Esophagus squamous epithelium (tissue), 5 donors: ENCODE measurements around the gene PRKAB1. TPM values are rescaled to one million over a fixed set of nuclear protein-coding genes. Genes with fewer than 3 reads are reported as not detected.

ENCODE experiments used
- DNase-seq: peaks from one replicate; lab custom pipeline; 2025; lab: John Stamatoyannopoulos, UW
- H3K27ac ChIP-seq, 4 donors: fragments of 200-600 bp; sonication (generic); one replicate each; pipeline ENCODE4 v1.5.1; 2016 to 2019; ENCODE audit warnings: mild to moderate bottlenecking in 1 of 4
- H3K27me3 ChIP-seq, 4 donors: fragments of 200-600 bp; sonication (generic); 1 replicate in 3 of 4; 2 replicates in 1 of 4; pipeline versions ENCODE4 v1.5.1 to v1.6.0; 2017 to 2021; ENCODE audit warnings: antibody characterized with exemption in 1 of 4
- H3K36me3 ChIP-seq, 3 donors: fragments of 200-600 bp; sonication (generic); one replicate each; pipeline ENCODE4 v1.5.1; 2016 to 2019
- H3K4me1 ChIP-seq, 3 donors: fragments of 200-600 bp; sonication (generic); one replicate each; pipeline ENCODE4 v1.5.1; 2017 to 2019
- H3K4me3 ChIP-seq, 4 donors: fragments of 200-600 bp; sonication (generic); 1 replicate in 3 of 4; 2 replicates in 1 of 4; pipeline ENCODE4 v1.5.1; 2016 to 2019; ENCODE audit warnings: mild to moderate bottlenecking in 2 of 4, moderate library complexity in 1 of 4
- H3K9me3 ChIP-seq, 3 donors: fragments of 200-600 bp; sonication (generic); one replicate each; pipeline ENCODE4 v1.5.1; 2016 to 2019
- POLR2A ChIP-seq, 4 donors: fragments of 450-650 bp; IDR thresholded peaks; one replicate each; pipeline ENCODE4 v1.6.1; 2017; ENCODE audit warnings: antibody characterized with exemption in 4 of 4, mild to moderate bottlenecking in 4 of 4, moderate library complexity in 3 of 4
- WGBS, 2 donors: methylation state at CpG; one replicate each; pipeline ENCODE4 v1.1.5; 2018; 5-methylcytosine and 5-hydroxymethylcytosine counted together
- intact Hi-C: fragments of 100-400 bp; cut with DNase I; formaldehyde crosslinking; loops from one replicate; pipeline ENCODE4 v1.15.0; 2022
- total RNA-seq, 4 donors: library from RNA; depleted of rRNA; stranded (reverse); fragments of >200 nt; gene quantifications; one replicate each; pipeline ENCODE4 v1.1.0, GENCODE V29; 2016
- TF ChIP-seq, protein P1 (sequence below), 6 experiments: fragments of 450-650 bp in 4 of 6; fragments of 200-600 bp in 2 of 6; sonication (generic) in 2 of 6; IDR thresholded peaks; one replicate each; pipeline ENCODE4 v1.5.1; 2016 to 2019; ENCODE audit warnings: antibody characterized with exemption in 6 of 6, mild to moderate bottlenecking in 4 of 6, moderate library complexity in 4 of 6
- donor health status: DM: yes; HTN: yes; CAD: no.

Gene PRKAB1
- total RNA-seq, 4 donors from 2014 or later: 18.2 to 217 (median 46.7) TPM

DNA sequence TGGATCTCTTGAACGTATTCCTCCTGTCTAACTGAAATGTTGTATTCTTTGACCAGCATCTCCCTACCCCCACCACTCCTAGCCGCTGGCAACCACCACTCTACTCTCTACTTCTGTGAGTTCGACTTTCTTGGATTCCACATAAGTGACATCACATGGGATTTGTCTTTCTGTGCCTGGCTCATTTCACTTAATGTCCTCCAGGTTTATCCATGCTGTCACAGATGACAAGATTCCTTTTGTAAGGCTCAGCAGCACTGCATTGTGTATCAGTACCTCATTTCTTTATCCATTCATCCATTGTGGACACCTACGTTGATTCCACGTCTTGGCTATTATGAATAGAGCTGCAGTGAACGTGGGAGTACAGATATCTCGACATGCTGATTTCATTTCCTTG, 10.5 kb downstream of the PRKAB1 start:
- no peak overlapping the region for H3K4me3 ChIP-seq
- H3K4me1 ChIP-seq: peaks cover 0 to 42% (median 4%) of the 10 kb centered on the region in 3 donors
- no peaks in the 10 kb centered on the region for H3K9me3 ChIP-seq
- TF ChIP-seq, protein P1, sequence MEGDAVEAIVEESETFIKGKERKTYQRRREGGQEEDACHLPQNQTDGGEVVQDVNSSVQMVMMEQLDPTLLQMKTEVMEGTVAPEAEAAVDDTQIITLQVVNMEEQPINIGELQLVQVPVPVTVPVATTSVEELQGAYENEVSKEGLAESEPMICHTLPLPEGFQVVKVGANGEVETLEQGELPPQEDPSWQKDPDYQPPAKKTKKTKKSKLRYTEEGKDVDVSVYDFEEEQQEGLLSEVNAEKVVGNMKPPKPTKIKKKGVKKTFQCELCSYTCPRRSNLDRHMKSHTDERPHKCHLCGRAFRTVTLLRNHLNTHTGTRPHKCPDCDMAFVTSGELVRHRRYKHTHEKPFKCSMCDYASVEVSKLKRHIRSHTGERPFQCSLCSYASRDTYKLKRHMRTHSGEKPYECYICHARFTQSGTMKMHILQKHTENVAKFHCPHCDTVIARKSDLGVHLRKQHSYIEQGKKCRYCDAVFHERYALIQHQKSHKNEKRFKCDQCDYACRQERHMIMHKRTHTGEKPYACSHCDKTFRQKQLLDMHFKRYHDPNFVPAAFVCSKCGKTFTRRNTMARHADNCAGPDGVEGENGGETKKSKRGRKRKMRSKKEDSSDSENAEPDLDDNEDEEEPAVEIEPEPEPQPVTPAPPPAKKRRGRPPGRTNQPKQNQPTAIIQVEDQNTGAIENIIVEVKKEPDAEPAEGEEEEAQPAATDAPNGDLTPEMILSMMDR (IDR thresholded peaks at IDR 0.05): no peak
- TF ChIP-seq POLR2A (IDR thresholded peaks at IDR 0.05): no peak
- 75 to 82% methylated on average over 7 of the region's 7 CpGs for WGBS, 2 donors
- intact Hi-C loops: no loop called here
- no peak overlapping the region for H3K27ac ChIP-seq
- H3K27me3 ChIP-seq: no peaks in the 10 kb centered on the region
- H3K36me3 ChIP-seq: peaks cover 54 to 92% (median 56%) of the 10 kb centered on the region in 3 donors
- DNase-seq: no peak

DNA sequence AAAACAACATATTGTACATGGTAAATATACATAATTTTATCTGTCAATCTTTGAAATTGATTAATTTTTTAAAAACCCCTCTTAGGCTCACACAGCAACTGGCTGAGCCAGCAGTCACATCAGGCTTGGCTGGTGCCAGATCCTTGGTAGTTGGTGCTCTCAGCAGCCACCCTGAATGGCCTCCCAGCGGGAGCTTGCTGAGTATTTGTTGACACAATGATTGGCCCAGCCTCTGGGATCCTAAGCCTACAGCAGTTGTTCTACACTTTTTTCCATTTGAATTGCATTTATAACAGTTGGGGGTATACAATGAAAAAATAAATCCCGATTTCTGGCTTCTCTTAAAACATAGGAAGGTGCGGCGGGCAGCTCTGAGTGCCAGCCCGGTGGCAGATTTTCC, 11.1 kb downstream of the PRKAB1 start:
- no peak overlapping the region for H3K4me3 ChIP-seq
- intact Hi-C loops: no loop called here
- TF ChIP-seq, protein P1 (IDR thresholded peaks at IDR 0.05): no peak
- no peak for TF ChIP-seq POLR2A (IDR thresholded peaks at IDR 0.05)
- peaks cover 0 to 36% (median 1%) of the 10 kb centered on the region in 3 donors for H3K4me1 ChIP-seq
- no peaks in the 10 kb centered on the region for H3K9me3 ChIP-seq
- 78 to 84% methylated on average over 5 of the region's 5 CpGs for WGBS, 2 donors
- H3K27me3 ChIP-seq: no peaks in the 10 kb centered on the region
- H3K36me3 ChIP-seq: peaks cover 50 to 86% (median 50%) of the 10 kb centered on the region in 3 donors
- no peak for DNase-seq
- no peak overlapping the region for H3K27ac ChIP-seq

DNA sequence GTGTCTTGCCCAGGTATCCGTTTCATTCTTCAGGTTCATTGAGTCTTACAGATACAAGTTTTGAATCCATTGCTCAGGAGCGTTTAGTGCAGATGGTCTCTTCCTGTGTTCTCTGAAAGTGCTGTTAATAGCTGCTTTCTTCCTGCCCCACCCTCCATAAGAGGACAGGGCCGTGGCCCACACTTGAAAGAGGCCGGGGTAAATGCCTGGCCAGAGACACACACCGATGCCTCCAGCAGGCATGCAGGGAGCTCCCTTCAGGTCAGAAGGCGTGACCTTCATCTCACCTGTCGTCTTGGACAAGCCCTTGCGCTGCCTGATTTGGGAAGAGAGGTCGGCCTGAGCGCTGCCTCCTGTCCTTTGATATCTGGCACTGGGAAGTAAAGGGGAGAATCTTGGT, 11.6 kb downstream of the PRKAB1 start:
- Histone ChIP-seq H3K4me3 (no peak overlapping the region), H3K9me3 (no peaks in the 10 kb centered on the region), H3K27me3 (no peaks in the 10 kb centered on the region), H3K4me1 (peaks cover 0 to 32% (median 0%) of the 10 kb centered on the region in 3 donors), H3K27ac (no peak overlapping the region), H3K36me3 (peaks cover 45 to 82% (median 47%) of the 10 kb centered on the region in 3 donors)
- intact Hi-C loops: no loop called here
- 86 to 92% methylated on average over 2 to 7 of the region's 10 CpGs for WGBS, 2 donors
- DNase-seq: no peak
- TF ChIP-seq, protein P1 (IDR thresholded peaks at IDR 0.05): no peak
- TF ChIP-seq POLR2A (IDR thresholded peaks at IDR 0.05): no peak

DNA sequence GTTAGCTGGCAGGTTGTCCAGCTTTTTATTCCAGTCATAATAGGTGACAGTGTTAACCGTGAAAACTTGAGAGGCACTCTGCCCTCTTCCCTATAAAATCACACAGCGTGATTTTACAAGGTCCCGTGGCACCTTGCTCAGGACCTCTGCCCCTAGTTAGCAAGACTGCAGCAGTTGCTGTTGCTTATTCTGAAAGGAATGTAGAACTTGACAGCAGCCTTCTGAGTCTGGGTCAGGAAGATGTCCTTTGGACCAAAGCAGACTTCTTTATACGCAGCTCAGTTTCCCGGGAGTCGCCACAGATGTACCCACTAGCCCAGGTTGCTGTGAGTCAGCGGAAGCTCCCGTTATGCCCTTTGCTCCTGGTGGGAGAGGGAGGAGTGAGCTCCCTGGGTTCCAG, 13.2 kb downstream of the PRKAB1 start:
- Histone ChIP-seq H3K27ac (no peak overlapping the region), H3K36me3 (peaks cover 41 to 66% (median 45%) of the 10 kb centered on the region in 3 donors), H3K4me3 (no peak overlapping the region), H3K4me1 (peaks cover 0 to 26% (median 0%) of the 10 kb centered on the region in 3 donors), H3K9me3 (no peaks in the 10 kb centered on the region), H3K27me3 (no peaks in the 10 kb centered on the region)
- DNase-seq: no peak
- intact Hi-C loops: no loop called here
- TF ChIP-seq, protein P1 (IDR thresholded peaks at IDR 0.05): no peak
- no peak for TF ChIP-seq POLR2A (IDR thresholded peaks at IDR 0.05)
- WGBS, 2 donors: 78 to 96% methylated on average over 7 of the region's 8 CpGs

DNA sequence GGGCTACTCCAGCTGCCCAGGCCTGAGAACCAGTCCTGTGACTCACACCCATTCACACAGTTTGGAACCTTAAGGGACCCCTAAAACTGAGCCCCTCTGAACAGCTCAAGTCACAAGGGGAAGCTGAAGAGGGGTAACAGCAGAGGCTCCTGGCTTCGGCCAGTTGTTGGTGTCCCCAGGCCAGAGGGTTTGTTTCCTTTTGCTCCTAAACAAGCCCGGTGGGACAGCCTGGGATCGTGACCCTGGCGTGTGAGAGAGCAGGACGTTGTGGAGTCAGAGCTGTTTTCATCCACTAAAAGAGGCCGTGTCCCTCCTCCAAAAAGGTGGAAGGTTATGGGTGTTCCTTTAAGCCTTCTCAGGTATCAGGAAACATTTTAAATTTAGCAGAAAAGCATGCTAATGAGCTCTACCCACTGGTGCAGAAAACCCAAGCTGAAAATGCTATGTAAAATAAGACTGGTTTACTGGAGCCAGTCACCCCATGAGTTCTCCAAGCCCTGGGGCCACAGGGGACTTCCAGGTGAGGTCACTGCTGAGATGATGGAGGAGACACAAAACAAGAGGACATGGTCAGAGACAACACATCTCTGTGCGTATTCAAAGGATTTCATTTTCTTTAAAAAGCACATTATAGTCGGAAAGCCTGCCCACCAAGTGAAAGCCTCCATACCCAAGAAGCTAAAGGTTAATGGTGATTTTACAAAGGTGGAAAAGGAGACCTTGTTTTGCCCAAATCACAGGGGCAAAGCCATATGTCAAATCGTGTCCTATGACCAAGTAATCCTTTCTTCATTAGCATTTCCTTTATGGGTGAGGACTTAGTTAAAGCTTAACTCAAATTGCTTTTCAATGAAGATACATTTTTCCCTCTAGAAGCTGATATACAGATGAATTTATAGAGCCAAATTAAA, 14.1 kb downstream of the PRKAB1 start:
- peaks cover 0 to 26% (median 0%) of the 10 kb centered on the region in 3 donors for H3K4me1 ChIP-seq
- intact Hi-C loops: no loop called here
- no peaks in the 10 kb centered on the region for H3K27me3 ChIP-seq
- no peaks in the 10 kb centered on the region for H3K9me3 ChIP-seq
- no peak for DNase-seq
- WGBS, 2 donors: 73 to 74% methylated on average over 5 to 9 of the region's 9 CpGs
- no peak overlapping the region for H3K4me3 ChIP-seq
- no peak for TF ChIP-seq POLR2A (IDR thresholded peaks at IDR 0.05)
- TF ChIP-seq, protein P1 (IDR thresholded peaks at IDR 0.05): no peak
- H3K36me3 ChIP-seq: peaks cover 33 to 63% (median 38%) of the 10 kb centered on the region in 3 donors
- peak overlapping the region in 2 of 4 donors; percentile 16 to 36 for H3K27ac ChIP-seq
